NCI-H510A treated with DMSO at 0.1 percent for 48 hours (cell line): ENCODE measurements around the gene HDAC9.
A peak's percentile ranks its signal among the peaks of the same experiment; 100 is the strongest.
"Not testable (repeated sequence)": the region's sequence is repeated elsewhere in the genome, so short reads cannot be mapped to it uniquely, and the experiment has no call there.

ENCODE experiments used
- DNase-seq: peaks from one replicate; lab custom pipeline; 2025; lab: John Stamatoyannopoulos, UW

Gene HDAC9

DNA sequence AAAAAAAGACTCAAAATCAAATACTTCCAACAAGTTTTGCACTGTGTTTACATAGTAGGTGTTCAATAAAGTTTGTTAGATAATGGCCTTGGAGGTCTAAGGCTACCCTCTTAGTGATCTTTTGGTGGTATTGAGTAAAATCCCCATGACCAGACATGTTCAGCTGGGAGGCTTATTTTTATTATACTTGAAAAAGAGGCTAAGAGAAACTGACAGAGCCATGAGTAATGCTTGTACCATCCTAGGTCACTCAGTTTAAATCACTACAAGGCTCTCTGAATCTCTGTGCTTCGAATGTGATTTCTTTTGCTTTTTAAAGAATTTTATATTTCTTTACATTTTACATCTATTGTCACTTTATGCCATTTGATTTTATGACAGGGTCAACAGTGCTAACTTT is 531.3 kb downstream of the HDAC9 start:
- DNase-seq = no peak

DNA sequence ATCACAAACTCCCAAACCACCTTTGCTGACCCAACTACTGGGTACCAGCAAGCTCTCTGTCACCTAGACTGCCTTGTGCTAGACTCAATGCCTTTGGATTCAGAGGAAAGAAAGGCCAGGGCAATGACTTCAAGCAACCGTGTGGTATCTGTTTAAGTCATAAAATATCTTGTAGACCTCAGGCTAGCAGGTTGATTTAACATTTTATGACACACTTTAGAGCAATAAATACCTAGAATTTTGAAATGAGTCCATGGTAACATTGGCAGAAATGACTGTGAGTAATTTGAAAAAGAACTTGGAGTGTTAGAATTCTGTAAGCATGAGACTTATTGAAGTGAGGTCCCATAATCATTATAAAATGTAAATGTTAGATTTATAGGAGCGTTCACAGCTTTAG is 534.7 kb downstream of the HDAC9 start:
- DNase-seq = no peak

DNA sequence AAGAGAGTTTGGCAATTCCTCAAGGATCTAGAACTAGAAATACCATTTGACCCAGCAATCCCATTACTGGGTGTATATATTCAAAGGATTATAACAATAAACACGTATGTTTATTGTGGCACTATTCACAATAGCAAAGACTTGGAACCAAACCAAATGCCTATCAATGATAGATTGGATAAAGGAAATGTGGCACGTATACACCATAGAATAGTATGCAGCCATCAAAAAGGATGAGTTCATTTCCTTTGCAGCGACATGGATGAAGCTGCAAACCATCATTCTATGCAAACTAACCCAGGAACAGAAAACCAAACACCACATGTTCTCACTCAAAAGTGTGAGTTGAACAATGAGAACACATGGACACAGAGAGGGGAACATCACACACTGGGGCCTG is 537.4 kb downstream of the HDAC9 start:
- DNase-seq = not testable (repeated sequence)

DNA sequence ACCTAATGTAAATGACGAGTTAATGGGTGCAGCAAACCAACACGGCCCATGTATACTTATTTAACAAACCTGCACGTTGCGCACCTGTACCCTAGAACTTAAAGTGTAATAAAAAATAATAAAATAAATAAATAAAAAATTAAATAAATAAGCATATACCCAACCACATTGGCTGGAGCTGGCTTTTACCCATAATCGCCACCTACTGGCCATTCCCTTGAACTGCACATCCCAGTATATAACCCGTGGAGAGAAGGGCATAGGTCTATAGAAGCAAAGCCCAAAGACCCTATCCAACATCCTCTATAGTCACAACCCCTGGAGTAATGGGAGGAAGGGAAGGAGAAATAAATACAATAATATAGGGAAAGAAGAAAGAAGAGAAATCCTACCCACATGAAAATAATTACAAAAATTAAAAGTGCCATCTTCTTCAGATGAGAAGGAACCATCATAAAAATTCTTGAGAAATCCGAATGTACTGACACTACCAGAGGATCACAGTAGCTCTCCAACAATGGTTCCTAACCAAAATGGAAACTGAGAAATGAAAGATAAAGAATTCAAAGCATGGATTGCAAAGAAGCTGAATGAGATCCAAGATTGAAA is 556.3 kb downstream of the HDAC9 start:
- peak; percentile 2 for DNase-seq
